GM11168 (cell line): Measurements from ENCODE around the gene KRTAP12-1.
"Not testable (repeated sequence)": the region's sequence is repeated elsewhere in the genome, so short reads cannot be mapped to it uniquely, and the experiment has no call there.

ENCODE experiments used
- in situ Hi-C: fragments of 300-500 bp; cut with MboI; formaldehyde crosslinking; loops from one replicate; pipeline ENCODE4 v1.12.0; 2022; ENCODE audit warnings: low sequenced_read_pairs; ENCODE audit not compliant: unreplicated experiment

KRTAP12-1 gene

DNA sequence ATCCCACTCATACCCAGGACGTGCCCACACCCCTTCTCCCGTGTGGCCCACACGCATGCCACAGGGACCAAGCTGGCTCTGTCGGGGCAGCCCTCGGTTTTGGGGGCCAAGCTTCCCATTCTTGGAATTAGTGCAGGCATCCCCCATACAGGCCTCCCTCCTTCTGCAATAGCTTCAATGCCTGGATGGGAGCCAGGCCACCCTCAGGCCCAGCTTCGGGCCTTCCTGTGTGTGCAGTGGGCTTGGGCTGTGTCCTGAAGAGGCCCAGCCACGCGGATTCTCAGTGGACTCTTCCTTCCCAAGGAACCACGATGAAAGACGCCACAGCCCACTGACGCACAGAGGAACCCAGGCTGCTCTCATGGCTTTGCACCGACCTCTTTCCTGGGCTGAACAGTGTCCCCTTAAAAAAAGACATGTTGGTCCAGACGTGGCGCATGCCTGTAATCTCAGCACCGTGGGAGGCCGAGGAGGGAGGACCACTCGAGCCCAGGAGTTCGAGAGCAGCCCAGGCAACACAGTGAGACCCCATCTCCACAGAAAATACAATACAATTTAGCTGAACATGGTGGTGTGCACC is 32.4 kb downstream of the KRTAP12-1 start:
- in situ Hi-C loops = no loop called here

DNA sequence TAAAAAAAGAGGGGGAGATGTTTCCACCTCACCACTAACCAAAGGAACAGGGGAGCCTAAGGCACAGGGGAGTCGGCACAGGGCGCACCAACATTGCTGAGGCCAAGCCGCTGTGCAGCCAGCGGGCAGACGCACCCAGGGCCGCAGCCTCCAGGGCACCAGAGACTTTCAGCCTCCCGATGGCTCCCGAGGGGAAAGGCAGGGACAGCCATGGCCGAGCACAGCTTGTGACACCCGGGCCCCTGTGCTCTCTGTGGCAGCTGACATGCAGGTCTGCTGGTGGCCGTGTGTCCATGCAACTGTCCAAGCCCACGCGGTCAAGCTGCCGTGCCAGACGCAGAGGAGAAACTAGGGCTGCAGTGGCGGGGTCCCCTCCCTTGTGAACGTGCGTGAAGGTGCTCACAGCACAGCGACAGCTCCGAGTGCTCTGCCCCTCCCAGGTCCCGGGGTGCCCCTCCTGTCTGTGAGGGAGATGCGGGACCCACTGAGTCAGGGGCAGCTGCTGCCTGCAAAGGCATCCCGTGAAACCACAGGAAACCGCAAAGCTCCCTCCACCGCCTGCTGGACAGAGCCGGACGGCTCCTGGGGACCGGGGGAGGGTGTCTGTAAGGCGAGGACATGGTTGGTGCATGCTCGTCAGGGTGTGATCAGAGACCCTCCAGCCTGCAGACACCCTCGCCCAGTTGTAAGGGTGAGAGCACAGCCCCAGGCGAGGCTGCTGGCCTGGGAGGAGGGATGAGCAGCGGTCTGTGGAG is 33.2 kb downstream of the KRTAP12-1 start:
- in situ Hi-C loops = no loop called here

GRCh38 chr21:44647222-44647552 is 34.8 kb downstream of the KRTAP12-1 start:
- in situ Hi-C loops = no loop called here

- in situ Hi-C loops = not testable (repeated sequence)
Observed at GRCh38 chr21:44646366-44647221, 35.4 kb downstream of the KRTAP12-1 start, which contains the start of gene KRTAP10-11. Gene KRTAP10-11, plus strand, starts transcription at chr21:44646414. Its CDS starts 45 bp downstream, at chr21:44646459.

DNA sequence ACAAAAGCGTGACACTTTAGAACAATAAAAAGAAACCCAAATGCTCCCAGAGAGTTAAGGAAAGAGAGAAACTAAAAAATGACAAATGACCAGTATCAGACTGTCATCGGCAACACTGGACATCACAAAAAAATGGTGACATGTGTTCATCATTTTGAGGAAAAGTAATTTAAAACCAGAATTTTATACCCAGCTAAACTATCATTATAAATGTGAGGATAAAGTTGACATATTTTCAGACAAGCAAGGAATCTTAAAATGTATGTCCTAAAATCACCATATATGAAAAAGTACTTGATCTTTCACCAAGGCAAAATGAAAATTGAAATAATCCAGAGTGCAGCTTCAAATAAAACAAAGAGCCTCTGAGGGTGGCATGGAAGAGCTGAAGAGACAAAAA is 37.1 kb downstream of the KRTAP12-1 start:
- in situ Hi-C loops = no loop called here

DNA sequence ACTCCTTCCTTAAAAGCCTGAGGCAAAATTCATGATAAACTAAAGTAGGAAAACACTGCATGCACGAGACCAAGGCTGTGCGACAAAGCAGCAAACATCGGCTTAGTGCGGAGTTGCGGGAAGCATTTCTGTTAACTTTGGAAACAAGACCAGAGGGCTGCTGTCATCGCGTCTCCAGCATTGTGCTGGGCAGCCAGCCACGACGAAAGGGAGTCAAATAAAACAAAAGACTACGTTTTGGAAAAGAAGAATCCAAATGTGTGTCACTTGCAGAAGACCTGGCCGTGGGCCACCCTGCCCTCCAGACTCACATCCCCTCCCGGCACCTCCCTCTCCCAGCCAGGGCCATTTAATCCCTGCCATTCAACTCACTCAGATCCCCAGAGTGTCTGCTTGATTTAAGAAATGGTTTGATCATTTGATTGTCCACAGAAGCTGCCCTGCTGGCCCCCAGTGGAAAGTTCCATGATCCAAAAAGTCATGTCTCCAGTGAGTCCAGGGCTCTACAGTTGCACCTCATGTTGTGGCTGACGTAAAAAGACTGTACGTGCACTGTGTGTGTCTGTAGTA is 38.1 kb downstream of the KRTAP12-1 start:
- in situ Hi-C loops = no loop called here

DNA sequence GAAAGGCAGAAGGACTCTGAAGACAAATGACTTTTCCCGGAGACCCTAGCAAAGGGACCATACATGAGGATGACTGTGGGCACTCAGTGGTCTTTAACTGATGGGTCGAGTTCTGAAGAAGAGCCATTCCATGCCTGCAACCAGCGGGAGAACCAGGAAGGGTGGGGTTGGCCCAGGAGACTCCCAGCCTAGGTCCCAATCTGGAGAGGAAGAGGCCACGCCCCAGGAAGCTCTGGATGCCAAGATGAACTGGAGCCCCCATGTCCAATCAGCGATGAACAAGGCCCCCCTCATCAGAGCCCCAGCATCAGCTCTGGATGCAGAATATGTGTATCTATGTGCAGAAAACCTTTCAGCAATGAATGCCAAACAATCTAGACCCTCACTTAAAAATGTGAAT is 41.2 kb downstream of the KRTAP12-1 start:
- in situ Hi-C loops = no loop called here

GRCh38 chr21:44639331-44639655 is 42.7 kb downstream of the KRTAP12-1 start:
- in situ Hi-C loops = no loop called here

- in situ Hi-C loops = not testable (repeated sequence)
Observed at GRCh38 chr21:44638506-44639330, 43.2 kb downstream of the KRTAP12-1 start.

DNA sequence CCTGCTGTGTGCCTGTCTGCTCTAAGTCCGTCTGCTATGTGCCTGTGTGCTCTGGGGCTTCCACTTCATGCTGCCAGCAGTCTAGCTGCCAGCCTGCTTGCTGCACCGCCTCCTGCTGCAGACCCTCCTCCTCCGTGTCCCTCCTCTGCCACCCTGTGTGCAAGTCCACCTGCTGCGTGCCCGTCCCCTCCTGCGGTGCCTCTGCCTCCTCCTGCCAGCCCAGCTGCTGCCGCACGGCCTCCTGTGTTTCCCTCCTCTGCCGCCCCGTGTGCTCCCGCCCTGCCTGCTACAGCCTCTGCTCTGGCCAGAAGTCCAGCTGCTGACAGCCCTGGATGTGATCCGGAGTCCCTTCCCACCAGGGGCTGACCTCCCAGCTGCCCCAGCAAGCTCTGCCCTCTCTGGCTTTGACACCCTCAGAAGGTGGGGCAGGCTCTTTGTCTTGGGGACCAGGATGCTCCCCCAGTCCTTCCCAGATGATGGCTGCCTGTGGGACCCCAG is 44.1 kb downstream of the KRTAP12-1 start:
- in situ Hi-C loops = not testable (repeated sequence)

DNA sequence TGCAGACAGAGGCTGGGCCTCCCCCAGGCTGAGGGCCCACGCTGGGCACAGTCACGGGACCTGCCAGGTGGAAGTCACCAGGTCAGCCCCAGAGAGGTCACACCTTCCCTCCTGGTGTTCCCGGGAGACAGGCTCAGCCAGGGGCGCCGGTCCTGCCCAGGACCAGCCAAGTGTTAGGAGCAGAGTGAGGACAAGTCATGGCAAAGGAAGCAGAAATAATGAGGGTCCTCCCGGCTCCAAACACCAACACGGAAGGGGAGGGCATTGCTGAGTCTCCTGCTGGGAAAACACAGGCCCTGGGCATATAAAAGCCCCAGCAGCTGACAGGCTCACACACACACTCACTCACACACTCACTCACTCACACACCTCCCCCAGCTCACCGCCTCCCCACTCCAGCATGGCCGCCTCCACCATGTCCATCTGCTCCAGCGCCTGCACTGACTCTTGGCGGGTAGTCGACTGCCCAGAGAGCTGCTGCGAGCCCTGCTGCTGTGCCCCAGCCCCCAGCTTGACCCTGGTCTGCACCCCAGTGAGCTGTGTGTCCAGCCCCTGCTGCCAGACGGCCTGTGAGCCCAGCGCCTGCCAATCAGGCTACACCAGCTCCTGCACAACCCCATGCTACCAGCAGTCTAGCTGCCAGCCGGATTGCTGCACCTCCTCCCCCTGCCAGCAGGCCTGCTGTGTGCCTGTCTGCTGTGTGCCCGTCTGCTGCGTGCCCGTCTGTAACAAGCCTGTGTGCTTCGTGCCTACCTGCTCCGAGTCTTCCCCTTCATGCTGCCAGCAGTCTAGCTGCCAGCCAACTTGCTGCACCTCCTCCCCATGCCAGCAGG is 44.7 kb downstream of the KRTAP12-1 start, which contains the start of gene KRTAP10-10:
Gene KRTAP10-10, plus strand, starts transcription at position 339 of the 833 bp plus-strand sequence. Its CDS starts 62 bp downstream, at position 401.
- in situ Hi-C loops = no loop called here

DNA sequence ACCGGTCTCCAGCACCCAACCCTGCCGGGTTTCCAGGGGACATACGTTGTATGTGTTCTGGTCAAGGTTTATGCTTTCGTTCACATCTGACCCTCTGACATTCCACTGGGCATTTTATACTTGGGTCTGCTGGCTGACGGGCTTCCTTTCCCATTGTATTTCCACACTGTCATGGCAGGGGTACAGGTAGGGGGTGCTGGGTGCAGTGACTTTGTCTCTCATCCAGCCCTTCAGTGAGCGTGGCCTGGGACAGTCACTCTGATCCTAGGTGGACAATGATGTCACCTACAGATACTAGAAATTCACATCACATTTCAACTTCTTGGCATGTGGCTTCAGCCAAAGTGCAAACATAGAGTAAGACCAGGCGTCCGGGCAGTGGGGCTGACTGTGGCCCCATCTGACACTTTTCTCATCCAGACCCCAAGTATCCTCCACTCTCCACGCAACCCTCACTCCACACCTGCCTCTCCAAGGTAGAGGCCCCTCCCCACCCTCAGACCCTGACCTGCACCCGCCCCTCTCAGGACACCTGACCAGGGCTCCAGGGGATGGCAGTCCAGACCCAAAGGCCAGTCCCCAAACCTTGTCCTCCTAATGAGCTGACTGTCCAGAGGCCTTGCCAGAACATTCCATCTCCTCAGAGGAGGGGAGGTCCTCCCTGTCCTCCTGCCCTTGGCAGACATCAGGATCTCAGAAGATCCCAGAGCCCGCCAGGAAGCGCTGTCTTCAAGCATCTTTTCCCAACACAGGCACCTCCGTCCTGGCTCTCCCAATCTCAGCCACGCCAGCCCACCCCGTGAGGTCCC is 45.5 kb downstream of the KRTAP12-1 start:
- in situ Hi-C loops = no loop called here

GRCh38 chr21:44632067-44632466 is 49.9 kb downstream of the KRTAP12-1 start:
- in situ Hi-C loops = no loop called here
